ENCODE data around the gene TMEM187. TPM values are rescaled to one million over a fixed set of nuclear protein-coding genes. Genes with fewer than 3 reads are reported as not detected.
"Not testable (repeated sequence)": the region's sequence is repeated elsewhere in the genome, so short reads cannot be mapped to it uniquely, and the experiment has no call there.

The TMEM187 gene
- total RNA-seq, 2 experiments from 2014 or later: 9.9 to 12.6 TPM

- no peaks in the 10 kb centered on the region for H3K27me3 Mint-ChIP-seq
- no peak for DNase-seq
- ChIA-PET POLR2A (interaction anchor here (0.8 to 10.4 kb wide), 16 partner anchors 8 to 430 kb away, joined by 3 to 201 read pairs (median 6); partner anchors contain the start of genes ARHGAP4, IDH3G, IRAK1 and NAA10), CTCF (interaction anchor here (1.2 to 4.1 kb wide), 4 partner anchors 12 to 44 kb away, joined by 4 to 31 read pairs (median 6); no protein-coding TSS in a partner anchor)
- peaks cover 41% of the 10 kb centered on the region for H3K4me1 Mint-ChIP-seq
- peaks cover 34% of the 10 kb centered on the region for H3K36me3 Mint-ChIP-seq (ENCODE audit: low read depth)
- peak overlapping the region; percentile 100 for H3K4me3 Mint-ChIP-seq
- peak overlapping the region; percentile 95 for H3K27ac Mint-ChIP-seq
- no peaks in the 10 kb centered on the region for H3K9me3 Mint-ChIP-seq
Observed at GRCh38 chrX:153969125-153969903, 3.2 kb upstream of the TMEM187 start.

- Mint-ChIP-seq H3K4me3 (peak overlapping the region; percentile 100), H3K4me1 (peaks cover 47% of the 10 kb centered on the region), H3K27ac (peak overlapping the region; percentile 95), H3K9me3 (no peaks in the 10 kb centered on the region), H3K27me3 (no peaks in the 10 kb centered on the region), H3K36me3 (ENCODE audit: low read depth) (peaks cover 34% of the 10 kb centered on the region)
- DNase-seq: no peak
- CTCF ChIA-PET: interaction anchor here (1.3 to 4.1 kb wide), 4 partner anchors 12 to 44 kb away, joined by 3 to 31 read pairs (median 6); no protein-coding TSS in a partner anchor
- POLR2A ChIA-PET: interaction anchor here (0.8 to 10.4 kb wide), 13 partner anchors 9 to 517 kb away, joined by 3 to 201 read pairs (median 5); partner anchors contain the start of genes ARHGAP4, IRAK1, RPL10 and UBL4A
Observed at GRCh38 chrX:153969904-153970356, 2.6 kb upstream of the TMEM187 start.

GRCh38 chrX:153970357-153971123, 2.0 kb upstream of the TMEM187 start:
- POLR2A ChIA-PET: interaction anchor here (0.6 to 10.4 kb wide), 22 partner anchors 9 to 793 kb away, joined by 3 to 201 read pairs (median 4); partner anchors contain the start of genes ARHGAP4, IRAK1, RPL10 and UBL4A
- Mint-ChIP-seq H3K27me3 (no peaks in the 10 kb centered on the region), H3K4me3 (peak overlapping the region; percentile 100), H3K9me3 (no peaks in the 10 kb centered on the region), H3K4me1 (peaks cover 44% of the 10 kb centered on the region), H3K36me3 (ENCODE audit: low read depth) (peaks cover 34% of the 10 kb centered on the region), H3K27ac (peak overlapping the region; percentile 100)
- DNase-seq: peak; percentile 50
- CTCF ChIA-PET: interaction anchor here (1.3 to 2.2 kb wide), 5 partner anchors 11 to 43 kb away, joined by 3 to 10 read pairs (median 4); no protein-coding TSS in a partner anchor

- H3K9me3 Mint-ChIP-seq: no peaks in the 10 kb centered on the region
- peak overlapping the region; percentile 100 for H3K4me3 Mint-ChIP-seq
- H3K36me3 Mint-ChIP-seq (ENCODE audit: low read depth): peaks cover 36% of the 10 kb centered on the region
- DNase-seq: peak; percentile 89
- H3K27ac Mint-ChIP-seq: peak overlapping the region; percentile 100
- ChIA-PET CTCF (interaction anchor here (1.3 to 2.2 kb wide), 5 partner anchors 10 to 43 kb away, joined by 3 to 10 read pairs (median 4); no protein-coding TSS in a partner anchor), POLR2A (interaction anchor here (0.6 to 10.4 kb wide), 22 partner anchors 8 to 793 kb away, joined by 3 to 201 read pairs (median 4); partner anchors contain the start of genes ARHGAP4, IRAK1 and UBL4A)
- H3K4me1 Mint-ChIP-seq: peaks cover 43% of the 10 kb centered on the region
- H3K27me3 Mint-ChIP-seq: no peaks in the 10 kb centered on the region
Observed at GRCh38 chrX:153971124-153971449, 1.5 kb upstream of the TMEM187 start.

- no peaks in the 10 kb centered on the region for H3K27me3 Mint-ChIP-seq
- ChIA-PET CTCF (interaction anchor here (1.3 to 2.2 kb wide), 4 partner anchors 10 to 44 kb away, joined by 3 to 10 read pairs (median 6); no protein-coding TSS in a partner anchor), POLR2A (interaction anchor here (0.6 to 10.4 kb wide), 25 partner anchors 8 to 792 kb away, joined by 3 to 201 read pairs (median 5); partner anchors contain the start of genes ARHGAP4, IRAK1 and UBL4A)
- H3K9me3 Mint-ChIP-seq: no peaks in the 10 kb centered on the region
- H3K4me1 Mint-ChIP-seq: peaks cover 37% of the 10 kb centered on the region
- DNase-seq: peak; percentile 90
- peak within 1 kb of the TSS; percentile 100 for H3K27ac Mint-ChIP-seq
- peak within 1 kb of the TSS; percentile 100 for H3K4me3 Mint-ChIP-seq
- H3K36me3 Mint-ChIP-seq (ENCODE audit: low read depth): peaks cover 36% of the 10 kb centered on the region
Observed at GRCh38 chrX:153971450-153972367, 845 bp upstream of the TMEM187 start, which contains the start of gene HCFC1. Gene HCFC1 (minus strand): TSS chrX:153971818. CDS start chrX:153970840, 978 bp downstream.

- peaks cover 20% of the 10 kb centered on the region for H3K36me3 Mint-ChIP-seq (ENCODE audit: low read depth)
- no peaks in the 10 kb centered on the region for H3K27me3 Mint-ChIP-seq
- H3K9me3 Mint-ChIP-seq: no peaks in the 10 kb centered on the region
- peaks cover 22% of the 10 kb centered on the region for H3K4me1 Mint-ChIP-seq
- no peak for DNase-seq
- H3K27ac Mint-ChIP-seq: peak overlapping the region; percentile 97
- POLR2A ChIA-PET: interaction anchor here (0.7 to 10.4 kb wide), 8 partner anchors 8 to 424 kb away, joined by 3 to 201 read pairs (median 16); partner anchors contain the start of genes ARHGAP4 and IRAK1
- CTCF ChIA-PET: interaction anchor here (0.9 kb wide), 1 partner anchor 47 kb away, joined by 4 read pairs; the partner anchor contains the start of gene ARHGAP4
- H3K4me3 Mint-ChIP-seq: peak overlapping the region; percentile 84
Observed at GRCh38 chrX:153973127-153974002, 811 bp downstream of the TMEM187 start.

GRCh38 chrX:153974003-153974725, 1.6 kb downstream of the TMEM187 start:
- H3K27ac Mint-ChIP-seq: peak overlapping the region; percentile 97
- peaks cover 22% of the 10 kb centered on the region for H3K4me1 Mint-ChIP-seq
- H3K9me3 Mint-ChIP-seq: no peaks in the 10 kb centered on the region
- peaks cover 12% of the 10 kb centered on the region for H3K36me3 Mint-ChIP-seq (ENCODE audit: low read depth)
- POLR2A ChIA-PET: interaction anchor here (0.7 to 10.4 kb wide), 7 partner anchors 7 to 424 kb away, joined by 3 to 201 read pairs (median 20); partner anchors contain the start of genes ARHGAP4 and IRAK1
- peak overlapping the region; percentile 84 for H3K4me3 Mint-ChIP-seq
- DNase-seq: no peak
- H3K27me3 Mint-ChIP-seq: no peaks in the 10 kb centered on the region
- CTCF ChIA-PET: interaction anchor here (0.9 kb wide), 1 partner anchor 48 kb away, joined by 4 read pairs; the partner anchor contains the start of gene ARHGAP4

GRCh38 chrX:153974726-153975286, 2.3 kb downstream of the TMEM187 start:
- no peaks in the 10 kb centered on the region for H3K27me3 Mint-ChIP-seq
- peak overlapping the region; percentile 84 for H3K4me3 Mint-ChIP-seq
- no peaks in the 10 kb centered on the region for H3K9me3 Mint-ChIP-seq
- H3K36me3 Mint-ChIP-seq (ENCODE audit: low read depth): peaks cover 7% of the 10 kb centered on the region
- DNase-seq: no peak
- CTCF ChIA-PET: no interaction called here
- H3K27ac Mint-ChIP-seq: peak overlapping the region; percentile 97
- POLR2A ChIA-PET: interaction anchor here (2.7 to 10.4 kb wide), 3 partner anchors 10 to 48 kb away, joined by 20 to 201 read pairs (median 70); partner anchors contain the start of genes ARHGAP4 and IRAK1
- H3K4me1 Mint-ChIP-seq: peaks cover 22% of the 10 kb centered on the region

- DNase-seq, H3K27me3 Mint-ChIP-seq, H3K9me3 Mint-ChIP-seq: not testable (repeated sequence)
- POLR2A ChIA-PET: interaction anchor here (1.4 to 3.4 kb wide), 7 partner anchors 8 to 54 kb away, joined by 3 to 64 read pairs (median 14); partner anchors contain the start of genes ARHGAP4, HCFC1, IRAK1 and TMEM187
- CTCF ChIA-PET: interaction anchor here (1.4 to 1.7 kb wide), 4 partner anchors 22 to 40 kb away, joined by 3 to 8 read pairs (median 4); no protein-coding TSS in a partner anchor
- Mint-ChIP-seq H3K4me3 (peak overlapping the region; percentile 73), H3K27ac (peak overlapping the region; percentile 93), H3K36me3 (ENCODE audit: low read depth) (peaks cover 21% of the 10 kb centered on the region), H3K4me1 (peaks cover 56% of the 10 kb centered on the region)
Observed at GRCh38 chrX:153980394-153980793, 7.8 kb downstream of the TMEM187 start.
